Upper lobe of right lung (tissue), 1 donor: ENCODE data around the gene TSPO. TPM values are rescaled to one million over a fixed set of nuclear protein-coding genes. Genes with fewer than 3 reads are reported as not detected.

Experiments
- ATAC-seq: fragments of 200-7000 bp; cut with Tn5 transposase; one replicate; pipeline ENCODE4 v1.9.1; 2020; ENCODE audit warnings: mild to moderate bottlenecking, moderate library complexity
- DNase-seq: peaks from one replicate; pipeline ENCODE4 v3.0.0-alpha.2; 2020
- H3K27ac ChIP-seq: fragments of 200-600 bp; one replicate; pipeline ENCODE4 v1.8.0; 2022
- H3K27me3 ChIP-seq: fragments of 200-600 bp; one replicate; pipeline ENCODE4 v1.8.0; 2022; ENCODE audit warnings: mild to moderate bottlenecking
- H3K36me3 ChIP-seq: fragments of 200-600 bp; one replicate; pipeline ENCODE4 v1.8.0; 2022
- H3K4me1 ChIP-seq: fragments of 200-600 bp; one replicate; pipeline ENCODE4 v1.8.0; 2022
- H3K4me3 ChIP-seq: fragments of 200-600 bp; one replicate; pipeline ENCODE4 v1.8.0; 2022; ENCODE audit warnings: mild to moderate bottlenecking
- H3K9me3 ChIP-seq: fragments of 200-600 bp; one replicate; pipeline ENCODE4 v1.8.0; 2022
- CTCF ChIP-seq: fragments of 200-600 bp; IDR thresholded peaks from one replicate; pipeline ENCODE4 v1.8.0; 2022; ENCODE audit warnings: antibody characterized with exemption
- intact Hi-C: fragments of 100-400 bp; cut with DNase I; formaldehyde crosslinking; loops from one replicate; pipeline ENCODE4 v1.11.0; 2022
- total RNA-seq: library from RNA; stranded (reverse); fragmentation: NEBNext Ultra II Directional; extraction: Animal tissue kit (Norgen Biotek cat#: 25700); gene quantifications from one replicate; pipeline ENCODE4 v1.2.1, GENCODE V29; 2021
- donor health status: DM: no; HTN: yes; CAD: no; lungs with severe emphysema.

Gene TSPO
- total RNA-seq, 1 donor from 2014 or later: 185 TPM

- Histone ChIP-seq H3K4me3 (no peak overlapping the region), H3K27me3 (no peaks in the 10 kb centered on the region), H3K4me1 (no peaks in the 10 kb centered on the region), H3K36me3 (no peaks in the 10 kb centered on the region), H3K9me3 (no peaks in the 10 kb centered on the region), H3K27ac (no peak overlapping the region)
- no peak for ATAC-seq
- TF ChIP-seq CTCF: no peak
- intact Hi-C loops: no loop called here
- DNase-seq: no peak
Measured at GRCh38 chr22:43118024-43118849, 33.1 kb upstream of the TSPO start.

- Histone ChIP-seq H3K9me3 (no peaks in the 10 kb centered on the region), H3K4me1 (no peaks in the 10 kb centered on the region), H3K4me3 (no peak overlapping the region), H3K27ac (no peak overlapping the region), H3K27me3 (no peaks in the 10 kb centered on the region), H3K36me3 (no peaks in the 10 kb centered on the region)
- TF ChIP-seq CTCF: no peak
- intact Hi-C loops: no loop called here
- ATAC-seq (no peak), DNase-seq (no peak)
Measured at GRCh38 chr22:43118953-43119458, 32.4 kb upstream of the TSPO start.

GRCh38 chr22:43126501-43127165 is 24.7 kb upstream of the TSPO start:
- ATAC-seq (peak; percentile 58), DNase-seq (no peak)
- H3K4me3 ChIP-seq: no peak overlapping the region
- intact Hi-C loops: no loop called here
- no peak for TF ChIP-seq CTCF
- H3K4me1 ChIP-seq: peaks cover 9% of the 10 kb centered on the region
- no peaks in the 10 kb centered on the region for H3K9me3 ChIP-seq
- H3K27me3 ChIP-seq: no peaks in the 10 kb centered on the region
- H3K27ac ChIP-seq: no peak overlapping the region
- no peaks in the 10 kb centered on the region for H3K36me3 ChIP-seq

- no peak for DNase-seq
Measured at GRCh38 chr22:43127166-43127908, 24.0 kb upstream of the TSPO start.

More at GRCh38 chr22:43127166-43127908, 24.0 kb upstream of the TSPO start:
- H3K27ac ChIP-seq: no peak overlapping the region
- ATAC-seq: no peak
- peaks cover 9% of the 10 kb centered on the region for H3K4me1 ChIP-seq
- H3K27me3 ChIP-seq: no peaks in the 10 kb centered on the region
- no peak for TF ChIP-seq CTCF
- no peaks in the 10 kb centered on the region for H3K9me3 ChIP-seq
- intact Hi-C loops: no loop called here
- no peak overlapping the region for H3K4me3 ChIP-seq
- peaks cover 3% of the 10 kb centered on the region for H3K36me3 ChIP-seq
